Loucy (cell line): ENCODE measurements around the gene NEMF.
"Not testable (repeated sequence)": the region's sequence is repeated elsewhere in the genome, so short reads cannot be mapped to it uniquely, and the experiment has no call there.

Experiments used
- H2AFZ ChIP-seq: fragments of 200-600 bp; sonication (generic); 2 replicates; pipeline ENCODE4 v1.6.0; 2016; ENCODE audit warnings: antibody characterized with exemption, mild to moderate bottlenecking, low read length, moderate library complexity
- H3F3A ChIP-seq: fragments of 200-600 bp; 2 replicates; pipeline ENCODE4 v1.6.0; 2016; ENCODE audit warnings: antibody characterized with exemption, low read depth, mild to moderate bottlenecking
- H3K27me3 ChIP-seq: fragments of 200-600 bp; sonication (generic); 2 replicates; pipeline ENCODE4 v1.6.1; 2014; ENCODE audit warnings: low read length, mild to moderate bottlenecking; ENCODE audit not compliant: insufficient read depth, poor library complexity, severe bottlenecking
- H3K36me3 ChIP-seq: fragments of 200-600 bp; sonication (generic); 2 replicates; pipeline ENCODE4 v1.6.1; 2016; ENCODE audit warnings: low read length; ENCODE audit not compliant: insufficient read depth
- H3K4me1 ChIP-seq: fragments of 200-600 bp; sonication (generic); 2 replicates; pipeline ENCODE4 v1.5.1; 2014; ENCODE audit warnings: low read length, mild to moderate bottlenecking; ENCODE audit not compliant: insufficient read depth, poor library complexity, severe bottlenecking
- H3K4me2 ChIP-seq: fragments of 200-600 bp; sonication (generic); 2 replicates; pipeline ENCODE4 v1.6.0; 2014; ENCODE audit warnings: antibody characterized with exemption, low read length, low read depth, mild to moderate bottlenecking; ENCODE audit not compliant: poor library complexity, severe bottlenecking
- H3K4me3 ChIP-seq: fragments of 200-600 bp; sonication (generic); 2 replicates; pipeline ENCODE4 v1.5.1; 2014; ENCODE audit warnings: low read length, mild to moderate bottlenecking, mixed read lengths; ENCODE audit not compliant: poor library complexity, severe bottlenecking
- H3K79me2 ChIP-seq: fragments of 200-600 bp; sonication (generic); 2 replicates; pipeline ENCODE4 v1.6.1; 2014; ENCODE audit warnings: low read length; ENCODE audit not compliant: insufficient read depth
- H3K9ac ChIP-seq: fragments of 200-600 bp; sonication (generic); 2 replicates; pipeline ENCODE4 v1.6.0; 2014; ENCODE audit warnings: mild to moderate bottlenecking, low read depth, low read length, moderate library complexity; ENCODE audit not compliant: poor library complexity, severe bottlenecking
- H3K9me2 ChIP-seq: fragments of 200-600 bp; sonication (generic); replicated peaks from 2 replicates; pipeline ENCODE4 v1.6.1; 2016; ENCODE audit warnings: low read depth, low read length, mixed read lengths
- H3K9me3 ChIP-seq: fragments of 200-600 bp; sonication (generic); 2 replicates; pipeline ENCODE4 v1.6.1; 2014; ENCODE audit warnings: mild to moderate bottlenecking, antibody characterized with exemption, low read length, low read depth; ENCODE audit not compliant: insufficient read depth
- H4K20me1 ChIP-seq: fragments of 200-600 bp; sonication (generic); 2 replicates; pipeline ENCODE4 v1.6.0; 2014; ENCODE audit warnings: antibody characterized with exemption, low read length, mild to moderate bottlenecking; ENCODE audit not compliant: insufficient read depth, poor library complexity, severe bottlenecking
- EZH2phosphoT487 ChIP-seq: fragments of 200-600 bp; IDR thresholded peaks from 2 replicates; pipeline ENCODE4 v1.6.1; 2018; ENCODE audit warnings: antibody characterized with exemption, mild to moderate bottlenecking, moderate library complexity, borderline replicate concordance
- TF ChIP-seq, protein P1 (sequence below): fragments of 200-600 bp; sonication (generic); conservative IDR thresholded peaks from 2 replicates; pipeline ENCODE4 v1.5.1; 2014; ENCODE audit warnings: mild to moderate bottlenecking, antibody characterized with exemption, low read length

Gene NEMF

GRCh38 chr14:49875640-49876198 is 23.1 kb upstream of the NEMF start:
- H3K27me3 ChIP-seq: no peaks in the 10 kb centered on the region
- H3K9me3 ChIP-seq: no peaks in the 10 kb centered on the region
- no peaks in the 10 kb centered on the region for H3F3A ChIP-seq
- H3K4me1 ChIP-seq: no peaks in the 10 kb centered on the region
- no peak overlapping the region for H3K4me2 ChIP-seq
- no peak overlapping the region for H3K9ac ChIP-seq
- no peak overlapping the region for H2AFZ ChIP-seq
- no peaks in the 10 kb centered on the region for H4K20me1 ChIP-seq
- H3K4me3 ChIP-seq: no peak overlapping the region
- H3K9me2 ChIP-seq: no peaks in the 10 kb centered on the region
- no peak for TF ChIP-seq EZH2phosphoT487
- TF ChIP-seq, protein P1, sequence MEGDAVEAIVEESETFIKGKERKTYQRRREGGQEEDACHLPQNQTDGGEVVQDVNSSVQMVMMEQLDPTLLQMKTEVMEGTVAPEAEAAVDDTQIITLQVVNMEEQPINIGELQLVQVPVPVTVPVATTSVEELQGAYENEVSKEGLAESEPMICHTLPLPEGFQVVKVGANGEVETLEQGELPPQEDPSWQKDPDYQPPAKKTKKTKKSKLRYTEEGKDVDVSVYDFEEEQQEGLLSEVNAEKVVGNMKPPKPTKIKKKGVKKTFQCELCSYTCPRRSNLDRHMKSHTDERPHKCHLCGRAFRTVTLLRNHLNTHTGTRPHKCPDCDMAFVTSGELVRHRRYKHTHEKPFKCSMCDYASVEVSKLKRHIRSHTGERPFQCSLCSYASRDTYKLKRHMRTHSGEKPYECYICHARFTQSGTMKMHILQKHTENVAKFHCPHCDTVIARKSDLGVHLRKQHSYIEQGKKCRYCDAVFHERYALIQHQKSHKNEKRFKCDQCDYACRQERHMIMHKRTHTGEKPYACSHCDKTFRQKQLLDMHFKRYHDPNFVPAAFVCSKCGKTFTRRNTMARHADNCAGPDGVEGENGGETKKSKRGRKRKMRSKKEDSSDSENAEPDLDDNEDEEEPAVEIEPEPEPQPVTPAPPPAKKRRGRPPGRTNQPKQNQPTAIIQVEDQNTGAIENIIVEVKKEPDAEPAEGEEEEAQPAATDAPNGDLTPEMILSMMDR: no peak
- H3K79me2 ChIP-seq: no peaks in the 10 kb centered on the region
- H3K36me3 ChIP-seq: no peaks in the 10 kb centered on the region

- not testable (repeated sequence) for H3K79me2 ChIP-seq, H3K36me3 ChIP-seq, H3F3A ChIP-seq, H2AFZ ChIP-seq, H4K20me1 ChIP-seq, H3K9me3 ChIP-seq, H3K27me3 ChIP-seq, H3K4me3 ChIP-seq, H3K9ac ChIP-seq, H3K4me1 ChIP-seq, H3K4me2 ChIP-seq, H3K9me2 ChIP-seq
These were observed 21.0 kb upstream of the NEMF start for GRCh38 chr14:49873548-49873947.

DNA sequence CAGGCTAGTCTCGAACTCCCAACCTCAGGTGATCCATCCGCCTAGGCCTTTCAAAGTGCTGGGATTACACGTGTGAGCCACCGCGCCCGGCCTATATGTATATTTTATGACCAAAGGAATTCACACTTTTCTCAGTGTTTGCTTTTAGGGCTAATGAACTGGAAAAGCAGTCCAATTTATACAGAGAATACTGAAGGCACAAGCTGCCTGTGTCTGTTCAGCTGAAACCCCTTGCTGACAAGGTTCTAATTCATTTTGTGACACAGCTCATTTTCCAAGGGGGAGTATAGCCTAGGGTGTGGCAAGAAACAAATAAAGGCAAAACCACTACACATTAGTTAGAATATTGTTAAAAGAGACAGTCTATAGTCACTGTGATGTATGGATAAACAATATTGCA is 18.3 kb upstream of the NEMF start:
- no peaks in the 10 kb centered on the region for H3K27me3 ChIP-seq
- no peaks in the 10 kb centered on the region for H3K9me3 ChIP-seq
- H3K4me2 ChIP-seq: no peak overlapping the region
- H4K20me1 ChIP-seq: no peaks in the 10 kb centered on the region
- H3F3A ChIP-seq: no peaks in the 10 kb centered on the region
- no peaks in the 10 kb centered on the region for H3K36me3 ChIP-seq
- no peak overlapping the region for H2AFZ ChIP-seq
- no peak overlapping the region for H3K9ac ChIP-seq
- TF ChIP-seq, protein P1: no peak
- no peak for TF ChIP-seq EZH2phosphoT487
- no peaks in the 10 kb centered on the region for H3K79me2 ChIP-seq
- H3K4me1 ChIP-seq: peaks cover 7% of the 10 kb centered on the region
- H3K4me3 ChIP-seq: no peak overlapping the region
- H3K9me2 ChIP-seq: no peaks in the 10 kb centered on the region

- Histone ChIP-seq H3K4me2 (peak overlapping the region; percentile 82), H2AFZ (peak overlapping the region; percentile 92), H4K20me1 (no peaks in the 10 kb centered on the region), H3K79me2 (no peaks in the 10 kb centered on the region), H3K9ac (peak overlapping the region; percentile 65), H3K4me1 (peaks cover 16% of the 10 kb centered on the region), H3K9me3 (no peaks in the 10 kb centered on the region), H3K36me3 (no peaks in the 10 kb centered on the region), H3F3A (no peaks in the 10 kb centered on the region), H3K27me3 (no peaks in the 10 kb centered on the region), H3K9me2 (no peaks in the 10 kb centered on the region), H3K4me3 (peak overlapping the region; percentile 94)
- no peak for TF ChIP-seq EZH2phosphoT487
- TF ChIP-seq, protein P1: no peak
These were observed 16.1 kb upstream of the NEMF start for GRCh38 chr14:49868720-49869114.
